Right lobe of liver (tissue), 6 donors: ENCODE results near the gene MAML3. TPM values are rescaled to one million over a fixed set of nuclear protein-coding genes. Genes with fewer than 3 reads are reported as not detected.

Source experiments
- ATAC-seq, 4 donors: fragments of 200-7000 bp; cut with Tn5 transposase; one replicate each; pipeline ENCODE4 v1.9.1; 2020; ENCODE audit warnings: mild to moderate bottlenecking in 4 of 4, moderate library complexity in 4 of 4
- DNase-seq, 3 donors: peaks; one replicate each; pipeline ENCODE4 v3.0.0-alpha.2; 2020
- H3K27ac ChIP-seq, 3 donors: fragments of 200-600 bp; one replicate each; pipeline ENCODE4 v1.8.0; 2022
- H3K27me3 ChIP-seq, 2 donors: fragments of 200-600 bp; one replicate each; pipeline ENCODE4 v1.8.0; 2022
- H3K36me3 ChIP-seq, 4 donors: fragments of 200-600 bp; sonication (generic) in 1 of 4; one replicate each; pipeline versions ENCODE4 v1.5.1 to v1.8.0; 2017 to 2022; ENCODE audit warnings: control low read depth in 1 of 4
- H3K4me1 ChIP-seq, 4 donors: fragments of 200-600 bp; sonication (generic) in 1 of 4; one replicate each; pipeline versions ENCODE4 v1.5.1 to v1.8.0; 2017 to 2022; ENCODE audit warnings: control low read depth in 1 of 4
- H3K4me3 ChIP-seq, 3 donors: fragments of 200-600 bp; one replicate each; pipeline ENCODE4 v1.8.0; 2022
- H3K9me3 ChIP-seq, 4 donors: fragments of 200-600 bp; sonication (generic) in 1 of 4; one replicate each; pipeline versions ENCODE4 v1.5.1 to v1.8.0; 2017 to 2022; ENCODE audit warnings: control low read depth in 1 of 4
- POLR2A ChIP-seq: fragments of 450-650 bp; IDR thresholded peaks from one replicate; pipeline ENCODE4 v1.6.1; 2017; ENCODE audit warnings: antibody characterized with exemption, mild to moderate bottlenecking
- WGBS: methylation state at CpG from one replicate; pipeline ENCODE4 v1.1.6; 2018; ENCODE audit warnings: low coverage, low lambda C conversion rate; ENCODE audit not compliant: insufficient coverage; ENCODE audit errors: missing lambda C conversion rate; 5-methylcytosine and 5-hydroxymethylcytosine counted together
- intact Hi-C, 2 donors: fragments of 100-400 bp; cut with DNase I; formaldehyde crosslinking; loops; one replicate each; pipeline versions ENCODE4 v1.11.2 to v1.14.1; 2022
- total RNA-seq, 6 experiments: library from RNA; depleted of rRNA in 2 of 6; stranded (reverse); fragments of >200 nt in 2 of 6; fragmentation: NEBNext Ultra II Directional in 3 of 6; extraction: Animal tissue kit (Norgen Biotek cat#: 25700) in 3 of 6; gene quantifications; one replicate each; pipeline versions ENCODE4 v1.1.0 to v1.2.4, GENCODE V29; 2016 to 2023
- TF ChIP-seq, protein P1 (sequence below), 4 donors: fragments of 200-600 bp in 3 of 4; fragments of 450-650 bp in 1 of 4; IDR thresholded peaks; one replicate each; pipeline versions ENCODE4 v1.5.1 to v1.8.0; 2016 to 2022; ENCODE audit warnings: antibody characterized with exemption in 4 of 4, mild to moderate bottlenecking in 2 of 4
- donor health status: DM: no; HTN: yes; CAD: no.
- donor health status: DM: no; HTN: no; CAD: no.
- donor health status: DM: no; HTN: no; CAD: no.
- donor health status: DM: no; HTN: yes; CAD: no.
- donor health status: DM: no; HTN: yes; CAD: no.

The MAML3 gene
- total RNA-seq, 6 experiments from 2014 or later = 2.6 to 7.8 (median 5.0) TPM

DNA sequence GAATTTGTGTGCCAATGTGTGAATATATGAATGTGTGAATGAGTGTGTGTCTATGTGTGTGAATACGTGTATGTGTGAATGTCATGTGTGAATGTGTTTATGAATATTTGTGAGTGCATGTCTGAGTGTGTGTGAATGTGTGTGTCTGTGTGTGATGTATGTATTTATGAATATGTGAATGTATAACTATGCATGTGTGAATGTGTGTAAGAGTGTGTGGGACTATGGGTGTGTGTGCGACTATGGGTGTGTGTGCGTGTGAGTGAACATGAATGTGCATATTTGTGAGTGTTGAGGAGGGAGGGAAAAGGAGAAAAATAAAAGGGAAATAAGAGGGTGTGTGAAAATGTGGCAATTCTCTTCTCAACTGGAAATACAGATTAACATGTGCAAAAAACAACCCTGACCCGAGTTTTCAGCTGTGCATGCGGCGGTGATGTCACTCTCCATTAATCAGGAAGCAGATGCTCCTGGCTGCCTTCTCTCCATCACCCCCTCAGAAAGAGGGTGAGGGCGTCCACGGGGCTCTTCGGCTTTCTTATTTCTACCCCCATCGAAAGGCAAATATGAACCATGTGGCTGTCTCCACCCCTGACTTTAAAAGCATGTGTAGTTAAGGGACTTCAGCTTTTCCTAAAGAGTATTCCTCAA, 219.8 kb downstream of the MAML3 start:
- Histone ChIP-seq H3K27ac (no peak overlapping the region), H3K9me3 (no peaks in the 10 kb centered on the region), H3K4me3 (no peak overlapping the region), H3K36me3 (no peaks in the 10 kb centered on the region), H3K4me1 (no peaks in the 10 kb centered on the region), H3K27me3 (no peaks in the 10 kb centered on the region)
- intact Hi-C loops = no loop called here
- no peak for TF ChIP-seq POLR2A
- TF ChIP-seq, protein P1, sequence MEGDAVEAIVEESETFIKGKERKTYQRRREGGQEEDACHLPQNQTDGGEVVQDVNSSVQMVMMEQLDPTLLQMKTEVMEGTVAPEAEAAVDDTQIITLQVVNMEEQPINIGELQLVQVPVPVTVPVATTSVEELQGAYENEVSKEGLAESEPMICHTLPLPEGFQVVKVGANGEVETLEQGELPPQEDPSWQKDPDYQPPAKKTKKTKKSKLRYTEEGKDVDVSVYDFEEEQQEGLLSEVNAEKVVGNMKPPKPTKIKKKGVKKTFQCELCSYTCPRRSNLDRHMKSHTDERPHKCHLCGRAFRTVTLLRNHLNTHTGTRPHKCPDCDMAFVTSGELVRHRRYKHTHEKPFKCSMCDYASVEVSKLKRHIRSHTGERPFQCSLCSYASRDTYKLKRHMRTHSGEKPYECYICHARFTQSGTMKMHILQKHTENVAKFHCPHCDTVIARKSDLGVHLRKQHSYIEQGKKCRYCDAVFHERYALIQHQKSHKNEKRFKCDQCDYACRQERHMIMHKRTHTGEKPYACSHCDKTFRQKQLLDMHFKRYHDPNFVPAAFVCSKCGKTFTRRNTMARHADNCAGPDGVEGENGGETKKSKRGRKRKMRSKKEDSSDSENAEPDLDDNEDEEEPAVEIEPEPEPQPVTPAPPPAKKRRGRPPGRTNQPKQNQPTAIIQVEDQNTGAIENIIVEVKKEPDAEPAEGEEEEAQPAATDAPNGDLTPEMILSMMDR (IDR thresholded peaks at IDR 0.05) = no peak
- no peak for DNase-seq
- WGBS = 91% methylated on average over 5 of the region's 10 CpGs
- peak in 1 of 4 donors; percentile 31 for ATAC-seq

DNA sequence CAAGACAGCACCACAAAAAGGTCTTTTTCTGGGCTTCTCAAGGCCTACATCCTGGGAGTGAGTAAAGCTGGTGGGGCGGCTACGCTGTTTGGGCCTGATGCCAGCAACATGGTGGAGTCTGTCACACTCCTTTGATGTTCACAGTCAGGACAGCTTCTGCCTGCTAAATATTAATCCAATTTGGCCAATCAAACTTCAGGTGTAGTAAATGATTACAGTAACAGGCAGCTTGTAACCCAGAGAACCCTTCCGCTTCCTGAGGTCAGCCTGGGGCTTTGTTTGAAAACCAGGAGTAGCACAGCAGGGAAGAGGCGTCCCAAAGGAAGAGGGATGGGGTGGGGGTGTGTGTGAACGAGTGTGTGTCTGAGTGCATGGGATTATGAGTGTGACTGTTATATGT, 220.4 kb downstream of the MAML3 start:
- peak in 3 of 4 donors; percentile 38 to 70 (median 63) for ATAC-seq
- H3K27ac ChIP-seq = no peak overlapping the region

DNA sequence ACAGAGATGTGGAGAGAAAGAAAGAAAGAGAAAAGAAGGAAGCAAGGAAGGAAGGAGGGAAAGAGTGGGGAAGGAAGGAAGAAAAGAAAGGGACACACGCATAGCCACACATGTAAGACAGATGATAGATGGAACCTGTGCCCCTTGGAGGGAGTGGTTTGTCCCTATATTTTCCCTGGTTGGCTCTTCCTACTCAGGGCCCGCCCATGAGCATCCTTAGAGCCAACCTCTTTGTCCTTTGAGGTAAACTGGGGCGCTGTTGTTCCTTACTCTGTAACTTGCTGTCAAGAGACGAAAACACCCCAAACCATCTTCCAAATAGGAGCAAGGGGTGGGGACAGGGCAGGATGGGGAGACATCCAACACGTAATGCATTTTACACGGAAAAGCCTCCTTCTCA, 220.9 kb downstream of the MAML3 start:
- Histone ChIP-seq H3K27ac (no peak overlapping the region), H3K27me3 (no peaks in the 10 kb centered on the region), H3K36me3 (no peaks in the 10 kb centered on the region), H3K4me3 (no peak overlapping the region), H3K4me1 (no peaks in the 10 kb centered on the region), H3K9me3 (no peaks in the 10 kb centered on the region)
- 77% methylated on average over 4 of the region's 6 CpGs for WGBS
- DNase-seq (no peak), ATAC-seq (no peak)
- intact Hi-C loops = no loop called here
- TF ChIP-seq, protein P1 (IDR thresholded peaks at IDR 0.05) = no peak
- TF ChIP-seq POLR2A = no peak

More for the DNA sequence above, 220.4 kb downstream of the MAML3 start:
- H3K4me1 ChIP-seq = no peaks in the 10 kb centered on the region
- TF ChIP-seq POLR2A = no peak
- TF ChIP-seq, protein P1 (IDR thresholded peaks at IDR 0.05) = no peak
- intact Hi-C loops = no loop called here
- no peak overlapping the region for H3K4me3 ChIP-seq
- 47% methylated on average over 5 of the region's 5 CpGs for WGBS
- no peaks in the 10 kb centered on the region for H3K36me3 ChIP-seq
- no peaks in the 10 kb centered on the region for H3K9me3 ChIP-seq
- H3K27me3 ChIP-seq = no peaks in the 10 kb centered on the region
- DNase-seq = no peak

DNA sequence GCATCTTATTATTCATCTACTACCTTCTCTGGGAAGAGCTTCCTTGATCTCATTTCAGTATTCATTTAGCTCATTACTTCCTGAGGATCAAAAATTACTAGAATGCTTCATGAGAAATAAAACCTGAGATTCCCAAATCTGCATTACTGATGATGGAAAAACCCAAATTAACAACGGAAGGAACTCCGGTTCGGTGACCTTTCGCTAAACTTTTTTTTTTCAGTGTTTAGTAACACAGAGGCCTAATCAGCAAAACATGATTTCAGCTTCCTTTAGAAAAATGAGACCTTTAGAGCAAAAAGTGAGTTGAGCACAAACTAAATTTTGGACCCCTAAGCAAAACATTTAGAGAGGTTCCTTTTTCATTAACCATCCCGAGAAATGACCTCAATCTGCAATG, 229.2 kb downstream of the MAML3 start:
- Histone ChIP-seq H3K36me3 (no peaks in the 10 kb centered on the region), H3K4me3 (no peak overlapping the region), H3K27ac (peak overlapping the region in 1 of 3 donors; percentile 26), H3K27me3 (no peaks in the 10 kb centered on the region), H3K4me1 (peaks cover 0 to 58% (median 29%) of the 10 kb centered on the region in 4 donors), H3K9me3 (no peaks in the 10 kb centered on the region)
- peak in 1 of 4 donors; percentile 5 for ATAC-seq
- no peak for DNase-seq
- intact Hi-C loops = no loop called here
- 25% methylated on average over 5 of the region's 5 CpGs for WGBS
- no peak for TF ChIP-seq POLR2A
- TF ChIP-seq, protein P1 (IDR thresholded peaks at IDR 0.05) = no peak
